ENCODE measurements around the gene OR11A1. TPM values are rescaled to one million over a fixed set of nuclear protein-coding genes. Genes with fewer than 3 reads are reported as not detected.

OR11A1 gene
- total RNA-seq, 1 experiment from 2014 or later = not detected

DNA sequence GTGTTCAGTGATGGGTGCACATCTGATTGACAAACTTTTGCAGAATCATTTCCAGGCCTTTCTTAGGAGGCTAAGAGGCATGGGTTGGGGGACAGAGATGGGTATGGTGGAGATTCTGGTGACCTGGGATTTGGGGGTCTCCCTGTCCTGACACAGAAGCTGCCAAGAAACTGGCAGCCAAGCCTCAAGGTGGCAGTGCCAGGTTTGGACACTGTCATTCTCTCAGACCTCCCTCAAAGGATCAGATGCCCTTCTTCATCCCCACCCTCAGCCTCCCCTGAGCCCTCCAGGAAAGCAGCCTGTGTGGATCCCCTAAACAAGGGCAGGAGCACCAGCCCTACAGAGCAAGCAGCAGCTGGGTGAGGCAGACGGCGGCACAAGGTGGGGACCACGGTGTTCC is 48.9 kb upstream of the OR11A1 start:
- Histone ChIP-seq H3K56ac (ENCODE audit: insufficient read length, low read depth, low read length) (no peak overlapping the region), H3K4me1 (ENCODE audit: insufficient read depth, low read length) (no peaks in the 10 kb centered on the region), H3K14ac (ENCODE audit: insufficient read depth, low read length) (no peak overlapping the region), H4K91ac (ENCODE audit: insufficient read length, low read depth, low read length) (no peak overlapping the region), H4K8ac (replicated peaks; ENCODE audit: insufficient read length, low read depth, low read length) (no peak overlapping the region), H4K20me1 (ENCODE audit: control insufficient read depth, insufficient read depth, insufficient read length) (no peaks in the 10 kb centered on the region), H3K79me1 (ENCODE audit: insufficient read depth, low read depth, low read length, poor library complexity, severe bottlenecking) (no peaks in the 10 kb centered on the region), H3K9me3 (ENCODE audit: control insufficient read depth, low read depth, low read length) (no peaks in the 10 kb centered on the region), H2AFZ (ENCODE audit: low read length) (no peak overlapping the region), H2BK5ac (ENCODE audit: insufficient read length, low read length) (no peak overlapping the region), H2BK20ac (ENCODE audit: low read depth, low read length, poor library complexity, severe bottlenecking) (no peak overlapping the region), H3K23me2 (ENCODE audit: insufficient read length, low read depth, low read length, poor library complexity, severe bottlenecking) (no peaks in the 10 kb centered on the region), H3K9ac (ENCODE audit: extremely low read depth, insufficient read length, low read length) (no peak overlapping the region), H3K18ac (ENCODE audit: insufficient read length, low read depth, low read length) (no peak overlapping the region), H2AK5ac (ENCODE audit: insufficient read length, low read length) (no peak overlapping the region), H3K27ac (ENCODE audit: insufficient read length, low read depth, low read length) (no peak overlapping the region), H4K5ac (ENCODE audit: insufficient read length, low read depth, low read length) (no peak overlapping the region), H3K4ac (ENCODE audit: low read depth, low read length) (no peak overlapping the region), H3T11ph (ENCODE audit: low read length) (no peak overlapping the region), H3K79me2 (ENCODE audit: insufficient read depth, low read length) (no peaks in the 10 kb centered on the region), H2BK120ac (ENCODE audit: low read depth, low read length, poor library complexity, severe bottlenecking) (no peak overlapping the region), H3K27me3 (ENCODE audit: insufficient read depth, low read length) (no peaks in the 10 kb centered on the region), H3K4me2 (ENCODE audit: insufficient read depth, insufficient read length, low read length) (no peak overlapping the region), H2BK12ac (ENCODE audit: insufficient read length, low read depth, low read length) (no peak overlapping the region), H3K23ac (ENCODE audit: insufficient read length, low read depth, low read length) (no peak overlapping the region), H2BK15ac (ENCODE audit: low read depth, low read length) (no peak overlapping the region)
- H3K27ac Mint-ChIP-seq = no peak overlapping the region
- no peak for DNase-seq
- no peak for TF ChIP-seq CTCF (conservative IDR thresholded peaks at IDR 0.05)
- peaks cover 4 to 10% of the 10 kb centered on the region in 2 experiments for H3K4me1 Mint-ChIP-seq
- H3K27me3 Mint-ChIP-seq (ENCODE audit: low read depth) = peaks cover 6% of the 10 kb centered on the region
- no peak overlapping the region for H3K4me3 Mint-ChIP-seq
- H3K9me3 Mint-ChIP-seq = no peaks in the 10 kb centered on the region; a peak in 1 of 5 replicates
- H3K36me3 Mint-ChIP-seq (ENCODE audit: insufficient read depth in 1 of 3, low read depth in 3 of 3) = no peaks in the 10 kb centered on the region
- WGBS (ENCODE audit: extremely low coverage, insufficient read length, low lambda C conversion rate) = no CpG with 5 or more reads among the region's 3 CpGs
